Measurements from ENCODE around the gene NDUFB10.
A peak's percentile ranks its signal among the peaks of the same experiment; 100 is the strongest.
"Not testable (repeated sequence)": the region's sequence is repeated elsewhere in the genome, so short reads cannot be mapped to it uniquely, and the experiment has no call there.

Gene NDUFB10

GRCh38 chr16:1926271-1926670, 33.1 kb upstream of the NDUFB10 start:
- no peaks in the 10 kb centered on the region for H3K36me3 ChIP-seq (ENCODE audit: insufficient read depth, low read length)
- H3K4me1 ChIP-seq (ENCODE audit: control insufficient read depth, insufficient read depth, low read length, unreplicated experiment), result peaks cover 5% of the 10 kb centered on the region

GRCh38 chr16:1929105-1929504, 30.2 kb upstream of the NDUFB10 start:
- Histone ChIP-seq H3K79me2 (ENCODE audit: control insufficient read depth, insufficient read depth, low read length, unreplicated experiment) (no peaks in the 10 kb centered on the region), H2AFZ (ENCODE audit: low read length, unreplicated experiment) (peak overlapping the region; percentile 81), H3K36me3 (ENCODE audit: insufficient read depth, low read length) (no peaks in the 10 kb centered on the region), H3K4me1 (ENCODE audit: control insufficient read depth, insufficient read depth, low read length, unreplicated experiment) (no peaks in the 10 kb centered on the region), H3K4me3 (ENCODE audit: low read depth, low read length) (peak overlapping the region; percentile 71), H3K27me3 (ENCODE audit: insufficient read depth, low read length) (no peaks in the 10 kb centered on the region), H3K27ac (ENCODE audit: low read depth, low read length) (no peak overlapping the region)

More at GRCh38 chr16:1926271-1926670, 33.1 kb upstream of the NDUFB10 start:
- Histone ChIP-seq H3K27me3 (ENCODE audit: insufficient read depth, low read length) (peaks cover 14% of the 10 kb centered on the region), H3K4me3 (ENCODE audit: low read depth, low read length) (no peak overlapping the region), H3K27ac (ENCODE audit: low read depth, low read length) (no peak overlapping the region), H3K79me2 (ENCODE audit: control insufficient read depth, insufficient read depth, low read length, unreplicated experiment) (no peaks in the 10 kb centered on the region), H2AFZ (ENCODE audit: low read length, unreplicated experiment) (no peak overlapping the region)

- no peaks in the 10 kb centered on the region for H3K4me1 ChIP-seq (ENCODE audit: control insufficient read depth, insufficient read depth, low read length, unreplicated experiment)
- H3K27ac ChIP-seq (ENCODE audit: low read depth, low read length), result no peak overlapping the region
- no peaks in the 10 kb centered on the region for H3K36me3 ChIP-seq (ENCODE audit: insufficient read depth, low read length)
- no peaks in the 10 kb centered on the region for H3K27me3 ChIP-seq (ENCODE audit: insufficient read depth, low read length)
- no peaks in the 10 kb centered on the region for H3K79me2 ChIP-seq (ENCODE audit: control insufficient read depth, insufficient read depth, low read length, unreplicated experiment)
- peak overlapping the region; percentile 71 for H3K4me3 ChIP-seq (ENCODE audit: low read depth, low read length)
- H2AFZ ChIP-seq (ENCODE audit: low read length, unreplicated experiment), result peak overlapping the region; percentile 94
Observed at GRCh38 chr16:1929578-1930337, 29.6 kb upstream of the NDUFB10 start.

- no peaks in the 10 kb centered on the region for H3K36me3 ChIP-seq (ENCODE audit: insufficient read depth, low read length)
- no peaks in the 10 kb centered on the region for H3K79me2 ChIP-seq (ENCODE audit: control insufficient read depth, insufficient read depth, low read length, unreplicated experiment)
- no peak overlapping the region for H3K4me3 ChIP-seq (ENCODE audit: low read depth, low read length)
- H3K4me1 ChIP-seq (ENCODE audit: control insufficient read depth, insufficient read depth, low read length, unreplicated experiment), result no peaks in the 10 kb centered on the region
- H3K27ac ChIP-seq (ENCODE audit: low read depth, low read length), result no peak overlapping the region
- no peak overlapping the region for H2AFZ ChIP-seq (ENCODE audit: low read length, unreplicated experiment)
- H3K27me3 ChIP-seq (ENCODE audit: insufficient read depth, low read length), result no peaks in the 10 kb centered on the region
Observed at GRCh38 chr16:1930338-1930720, 29.0 kb upstream of the NDUFB10 start.

GRCh38 chr16:1932050-1933028, 27.0 kb upstream of the NDUFB10 start:
- Histone ChIP-seq H3K27me3 (ENCODE audit: insufficient read depth, low read length) (no peaks in the 10 kb centered on the region), H3K27ac (ENCODE audit: low read depth, low read length) (no peak overlapping the region), H3K4me1 (ENCODE audit: control insufficient read depth, insufficient read depth, low read length, unreplicated experiment) (no peaks in the 10 kb centered on the region), H3K36me3 (ENCODE audit: insufficient read depth, low read length) (no peaks in the 10 kb centered on the region), H2AFZ (ENCODE audit: low read length, unreplicated experiment) (no peak overlapping the region), H3K4me3 (ENCODE audit: low read depth, low read length) (no peak overlapping the region), H3K79me2 (ENCODE audit: control insufficient read depth, insufficient read depth, low read length, unreplicated experiment) (no peaks in the 10 kb centered on the region)

GRCh38 chr16:1933097-1933661, 26.2 kb upstream of the NDUFB10 start:
- Histone ChIP-seq H2AFZ (ENCODE audit: low read length, unreplicated experiment) (no peak overlapping the region), H3K4me1 (ENCODE audit: control insufficient read depth, insufficient read depth, low read length, unreplicated experiment) (no peaks in the 10 kb centered on the region), H3K27me3 (ENCODE audit: insufficient read depth, low read length) (no peaks in the 10 kb centered on the region), H3K4me3 (ENCODE audit: low read depth, low read length) (no peak overlapping the region), H3K36me3 (ENCODE audit: insufficient read depth, low read length) (no peaks in the 10 kb centered on the region), H3K27ac (ENCODE audit: low read depth, low read length) (no peak overlapping the region), H3K79me2 (ENCODE audit: control insufficient read depth, insufficient read depth, low read length, unreplicated experiment) (no peaks in the 10 kb centered on the region)

GRCh38 chr16:1936945-1937479, 22.3 kb upstream of the NDUFB10 start:
- H3K4me3 ChIP-seq (ENCODE audit: low read depth, low read length), result no peak overlapping the region
- peaks cover 7% of the 10 kb centered on the region for H3K4me1 ChIP-seq (ENCODE audit: control insufficient read depth, insufficient read depth, low read length, unreplicated experiment)
- H3K79me2 ChIP-seq (ENCODE audit: control insufficient read depth, insufficient read depth, low read length, unreplicated experiment), result no peaks in the 10 kb centered on the region
- no peaks in the 10 kb centered on the region for H3K27me3 ChIP-seq (ENCODE audit: insufficient read depth, low read length)
- H3K27ac ChIP-seq (ENCODE audit: low read depth, low read length), result no peak overlapping the region
- H2AFZ ChIP-seq (ENCODE audit: low read length, unreplicated experiment), result no peak overlapping the region
- H3K36me3 ChIP-seq (ENCODE audit: insufficient read depth, low read length), result no peaks in the 10 kb centered on the region

- Histone ChIP-seq H3K36me3 (ENCODE audit: insufficient read depth, low read length) (no peaks in the 10 kb centered on the region), H3K27me3 (ENCODE audit: insufficient read depth, low read length) (no peaks in the 10 kb centered on the region), H2AFZ (ENCODE audit: low read length, unreplicated experiment) (no peak overlapping the region), H3K4me1 (ENCODE audit: control insufficient read depth, insufficient read depth, low read length, unreplicated experiment) (peaks cover 10% of the 10 kb centered on the region), H3K79me2 (ENCODE audit: control insufficient read depth, insufficient read depth, low read length, unreplicated experiment) (no peaks in the 10 kb centered on the region), H3K27ac (ENCODE audit: low read depth, low read length) (no peak overlapping the region), H3K4me3 (ENCODE audit: low read depth, low read length) (no peak overlapping the region)
Observed at GRCh38 chr16:1938316-1938715, 21.0 kb upstream of the NDUFB10 start.

GRCh38 chr16:1938910-1939309, 20.4 kb upstream of the NDUFB10 start:
- no peak overlapping the region for H2AFZ ChIP-seq (ENCODE audit: low read length, unreplicated experiment)
- H3K4me3 ChIP-seq (ENCODE audit: low read depth, low read length), result no peak overlapping the region
- H3K79me2 ChIP-seq (ENCODE audit: control insufficient read depth, insufficient read depth, low read length, unreplicated experiment), result no peaks in the 10 kb centered on the region
- peaks cover 10% of the 10 kb centered on the region for H3K4me1 ChIP-seq (ENCODE audit: control insufficient read depth, insufficient read depth, low read length, unreplicated experiment)
- no peaks in the 10 kb centered on the region for H3K36me3 ChIP-seq (ENCODE audit: insufficient read depth, low read length)
- no peaks in the 10 kb centered on the region for H3K27me3 ChIP-seq (ENCODE audit: insufficient read depth, low read length)
- no peak overlapping the region for H3K27ac ChIP-seq (ENCODE audit: low read depth, low read length)

GRCh38 chr16:1939833-1940232, 19.5 kb upstream of the NDUFB10 start:
- peaks cover 10% of the 10 kb centered on the region for H3K4me1 ChIP-seq (ENCODE audit: control insufficient read depth, insufficient read depth, low read length, unreplicated experiment)
- not testable (repeated sequence) for H3K4me3 ChIP-seq (ENCODE audit: low read depth, low read length); H3K79me2 ChIP-seq (ENCODE audit: control insufficient read depth, insufficient read depth, low read length, unreplicated experiment); H3K27ac ChIP-seq (ENCODE audit: low read depth, low read length); H3K36me3 ChIP-seq (ENCODE audit: insufficient read depth, low read length); H2AFZ ChIP-seq (ENCODE audit: low read length, unreplicated experiment); H3K27me3 ChIP-seq (ENCODE audit: insufficient read depth, low read length)
